ENCODE results near the gene DNER.
"Not testable (repeated sequence)": the region's sequence is repeated elsewhere in the genome, so short reads cannot be mapped to it uniquely, and the experiment has no call there.

The DNER gene

DNA sequence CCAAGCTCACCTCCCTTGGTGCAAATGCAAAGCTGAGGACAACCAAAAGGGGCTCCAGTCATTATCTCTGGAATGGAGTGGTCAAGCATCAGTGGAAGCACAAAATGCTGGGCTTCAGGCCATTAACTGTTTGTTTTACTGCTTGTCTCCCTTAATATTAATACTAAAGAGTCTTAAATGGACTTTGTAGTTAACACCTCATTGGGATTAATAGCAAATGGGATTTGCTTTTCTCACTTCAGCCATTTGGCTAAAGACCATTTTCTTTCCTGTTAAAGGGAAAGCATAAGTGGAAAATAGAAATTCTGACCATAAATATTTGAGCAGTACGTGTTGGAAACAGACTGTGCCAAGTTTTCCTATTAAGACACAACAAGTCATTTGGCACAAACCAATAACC is 154.4 kb downstream of the DNER start:
- no peak for DNase-seq

DNA sequence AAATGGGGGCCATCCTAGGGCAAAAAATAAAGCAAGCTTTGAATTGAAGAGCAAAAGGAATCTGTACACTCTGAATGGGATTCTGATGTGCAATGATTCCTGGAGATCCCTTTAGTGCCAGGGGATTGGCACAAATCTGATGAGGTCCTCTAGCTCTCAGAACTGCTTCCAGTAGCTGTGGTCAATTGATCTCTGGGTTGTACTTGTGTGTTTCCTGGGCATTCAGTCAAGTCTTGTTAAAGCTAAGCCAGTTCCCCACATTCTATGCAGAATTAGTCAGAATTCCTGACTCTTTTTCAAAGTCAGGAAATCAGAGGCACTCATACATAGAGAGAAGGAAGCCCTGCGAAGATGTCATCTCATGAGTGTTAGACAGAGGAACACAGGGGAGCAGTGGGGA is 161.3 kb downstream of the DNER start:
- DNase-seq: no peak

DNA sequence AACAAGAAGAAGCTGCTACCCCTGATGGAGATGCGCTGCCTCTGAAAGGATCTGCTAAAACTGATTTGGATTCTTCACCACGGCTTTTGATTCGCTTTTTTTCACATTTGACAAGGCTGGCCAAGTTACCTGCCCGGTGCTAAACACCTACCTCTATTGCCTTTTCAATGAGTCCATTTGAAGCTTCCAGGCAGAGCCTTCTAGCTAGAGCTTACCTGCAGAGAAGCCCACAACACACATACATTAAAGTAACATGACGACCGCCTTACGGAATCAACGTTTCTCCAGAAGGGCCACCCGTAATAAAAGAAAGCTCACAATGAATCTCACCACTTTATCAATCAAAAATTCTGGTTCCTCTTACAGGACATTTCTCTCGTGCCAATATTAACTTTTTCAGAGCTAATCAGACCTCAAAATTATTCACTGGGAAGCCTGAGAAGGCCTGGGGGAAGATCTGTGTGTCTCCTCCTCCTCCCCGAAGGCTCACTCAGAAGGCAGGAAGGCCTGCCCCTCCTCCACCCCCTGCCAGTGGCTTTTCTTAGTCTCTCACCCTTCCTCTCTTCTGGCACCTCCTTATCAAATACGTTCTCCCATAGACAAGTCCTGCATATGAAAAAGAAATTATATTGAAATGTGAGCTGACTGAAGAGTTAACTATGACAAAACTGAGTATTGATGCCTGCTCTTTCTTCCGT is 171.0 kb downstream of the DNER start:
- DNase-seq: no peak

DNA sequence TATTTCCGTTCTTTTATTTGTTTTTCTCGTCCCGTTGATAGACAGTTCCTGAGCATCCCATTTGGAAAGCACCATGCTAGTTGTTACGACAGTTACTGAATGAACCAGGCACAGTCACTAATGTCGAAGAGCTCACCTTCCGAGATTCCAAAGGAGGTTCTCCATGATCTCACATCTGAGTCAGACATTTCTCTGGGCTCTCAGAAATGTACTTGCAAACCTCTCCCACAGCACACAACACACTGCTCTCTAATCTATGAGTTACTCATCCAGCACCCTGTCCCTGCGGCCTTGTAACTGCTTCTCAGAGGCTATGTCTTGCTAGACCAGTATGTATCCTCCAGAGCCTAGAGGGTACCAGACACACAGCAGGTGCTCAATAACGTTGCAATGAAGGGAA is 174.7 kb downstream of the DNER start:
- no peak for DNase-seq

DNA sequence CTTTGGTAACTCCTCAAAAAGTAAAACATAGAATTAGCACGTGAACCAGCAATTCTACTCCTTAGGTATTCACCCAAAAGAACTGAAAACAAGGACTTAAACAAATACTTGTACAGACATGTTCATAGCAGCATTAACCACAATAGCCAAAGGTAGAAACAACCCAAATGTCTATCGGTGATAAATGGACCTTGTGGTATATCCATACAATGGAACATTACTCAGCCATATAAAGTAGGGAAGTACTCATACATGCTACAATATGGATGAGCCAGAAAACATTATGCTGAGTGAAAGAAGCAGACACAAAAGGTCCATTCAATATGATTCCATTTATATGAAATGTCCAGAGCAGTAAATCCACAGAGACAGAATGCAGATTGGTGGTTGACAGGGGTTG is 182.8 kb downstream of the DNER start:
- no peak for DNase-seq

DNA sequence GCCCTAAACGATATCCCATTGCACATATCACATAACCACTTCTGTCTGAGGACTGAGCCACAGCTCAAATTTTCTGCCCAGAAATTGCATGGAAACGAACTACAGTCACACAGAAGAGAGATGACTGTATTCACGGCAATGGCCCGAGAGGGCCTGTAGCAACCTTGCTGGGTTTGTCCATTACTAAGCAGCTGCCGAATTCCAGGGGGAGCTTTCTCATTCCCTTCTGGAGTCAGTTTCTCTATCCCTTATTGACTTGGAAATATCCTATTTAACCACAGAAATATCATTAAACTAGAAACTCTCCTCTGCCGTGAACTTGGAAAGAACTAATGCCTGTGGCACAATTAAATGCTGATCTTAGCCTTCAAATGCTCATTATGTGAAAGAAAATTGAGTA is 183.9 kb downstream of the DNER start:
- DNase-seq: no peak

DNA sequence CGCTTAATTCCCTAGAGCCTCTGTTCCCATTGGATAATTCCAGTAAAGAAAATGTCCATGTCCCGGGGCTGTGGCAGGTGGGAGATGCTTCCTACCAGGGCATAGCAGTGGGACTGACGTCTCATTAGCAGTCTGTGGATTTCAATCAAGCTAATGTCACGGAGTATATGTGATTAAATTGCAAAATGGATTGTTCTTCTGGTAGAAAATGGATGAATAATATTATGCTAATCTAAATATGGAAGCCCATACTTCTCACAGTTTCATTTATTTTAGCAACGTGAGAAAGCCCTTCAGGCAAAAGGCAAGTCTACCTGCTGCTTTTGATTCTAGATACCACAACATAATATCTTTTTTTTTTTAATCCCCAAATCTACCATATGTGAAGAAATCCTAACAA is 185.5 kb downstream of the DNER start:
- no peak for DNase-seq

DNA sequence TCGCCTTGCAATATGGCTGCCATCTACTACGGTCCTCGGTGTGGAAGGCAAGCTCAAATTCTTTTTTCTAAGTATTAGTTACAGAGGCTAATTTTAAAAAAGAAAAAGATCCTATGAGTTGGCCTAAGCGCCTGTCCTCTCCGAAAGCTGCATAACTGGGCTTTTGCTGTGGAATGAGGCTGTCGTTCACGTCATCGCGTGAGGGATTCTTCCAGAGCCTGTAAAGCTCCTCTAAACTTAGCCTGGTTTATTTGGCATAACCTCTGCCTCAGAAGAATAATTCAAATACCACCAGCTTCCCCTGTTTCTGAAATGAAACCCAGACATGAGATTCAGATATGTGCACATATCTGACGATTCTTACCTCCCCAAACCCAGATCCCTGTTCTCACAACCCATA is 187.4 kb downstream of the DNER start:
- no peak for DNase-seq

DNA sequence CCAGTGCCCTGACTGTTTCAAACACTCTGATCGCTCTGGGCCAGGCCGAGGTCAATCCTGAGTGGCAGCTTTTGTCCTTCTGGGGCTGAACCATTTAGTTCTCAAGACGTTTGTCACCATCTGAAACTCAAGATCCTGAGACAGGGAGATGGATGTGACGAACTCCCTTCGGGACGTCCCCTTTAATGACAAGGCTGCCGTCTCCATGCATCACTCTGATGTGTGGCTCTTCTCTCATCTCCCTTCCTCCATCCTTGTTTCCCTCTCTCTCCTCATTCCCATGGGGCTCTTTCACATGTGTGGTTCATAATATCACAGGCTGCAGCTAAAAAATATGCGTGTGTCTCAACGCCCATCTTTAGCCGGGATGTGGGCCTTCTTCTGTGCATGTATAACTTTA is 189.6 kb downstream of the DNER start:
- no peak for DNase-seq

DNA sequence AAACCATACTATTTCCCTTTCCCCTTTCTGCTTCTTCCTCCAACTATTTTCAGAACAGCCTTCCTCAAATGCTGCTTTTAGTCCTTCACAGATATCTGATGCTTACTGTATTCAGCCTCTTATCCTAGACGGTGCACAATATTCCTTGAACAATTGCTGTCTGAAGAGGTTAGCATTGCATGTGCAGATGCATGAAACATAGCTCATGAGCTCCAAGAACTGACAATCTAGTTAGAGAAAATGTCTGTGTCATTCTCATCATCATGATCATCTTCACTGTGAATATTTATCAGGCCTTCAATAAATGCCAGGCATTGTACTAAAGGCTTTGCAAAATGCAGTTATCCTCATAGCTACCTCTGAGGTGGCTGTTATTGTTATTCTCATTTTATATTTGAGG is 190.7 kb downstream of the DNER start:
- DNase-seq: no peak

DNA sequence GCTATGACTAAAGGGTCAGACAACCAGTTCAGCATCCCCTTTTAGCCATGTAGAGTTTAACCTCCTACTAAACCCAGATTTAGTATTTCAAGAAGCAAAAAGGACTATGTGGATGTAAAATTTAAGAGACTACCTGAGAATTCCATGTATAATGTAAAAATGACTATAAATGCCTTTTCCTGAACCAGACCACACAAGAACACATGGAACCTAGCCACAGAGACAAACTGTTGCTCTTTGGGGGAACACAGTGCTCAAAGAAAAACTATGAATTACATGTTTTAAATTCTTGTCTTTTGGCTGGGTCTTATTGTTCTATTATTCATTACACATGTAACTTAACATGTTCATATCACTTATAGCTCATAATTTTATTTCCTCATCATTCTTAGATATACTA is 192.8 kb downstream of the DNER start:
- no peak for DNase-seq

DNA sequence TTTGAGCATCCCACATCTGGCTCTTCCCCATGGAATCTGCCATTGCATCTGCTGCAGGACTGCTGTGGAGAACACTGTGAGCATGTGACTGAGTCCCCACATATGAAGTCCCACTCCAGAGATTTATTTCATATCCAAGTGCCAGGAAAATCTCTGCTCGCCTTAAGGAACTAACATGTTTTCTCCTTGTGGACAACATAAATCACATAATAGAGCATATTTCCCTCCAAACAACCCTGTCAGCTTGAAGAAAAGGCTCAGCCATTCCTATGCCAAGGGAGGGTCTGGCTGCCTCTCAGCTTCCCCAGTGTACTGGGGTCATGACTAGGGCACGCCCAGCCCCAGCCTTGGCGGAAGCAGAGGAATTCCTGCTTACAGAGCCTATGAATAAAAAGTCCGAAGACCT is 193.7 kb downstream of the DNER start:
- no peak for DNase-seq

DNA sequence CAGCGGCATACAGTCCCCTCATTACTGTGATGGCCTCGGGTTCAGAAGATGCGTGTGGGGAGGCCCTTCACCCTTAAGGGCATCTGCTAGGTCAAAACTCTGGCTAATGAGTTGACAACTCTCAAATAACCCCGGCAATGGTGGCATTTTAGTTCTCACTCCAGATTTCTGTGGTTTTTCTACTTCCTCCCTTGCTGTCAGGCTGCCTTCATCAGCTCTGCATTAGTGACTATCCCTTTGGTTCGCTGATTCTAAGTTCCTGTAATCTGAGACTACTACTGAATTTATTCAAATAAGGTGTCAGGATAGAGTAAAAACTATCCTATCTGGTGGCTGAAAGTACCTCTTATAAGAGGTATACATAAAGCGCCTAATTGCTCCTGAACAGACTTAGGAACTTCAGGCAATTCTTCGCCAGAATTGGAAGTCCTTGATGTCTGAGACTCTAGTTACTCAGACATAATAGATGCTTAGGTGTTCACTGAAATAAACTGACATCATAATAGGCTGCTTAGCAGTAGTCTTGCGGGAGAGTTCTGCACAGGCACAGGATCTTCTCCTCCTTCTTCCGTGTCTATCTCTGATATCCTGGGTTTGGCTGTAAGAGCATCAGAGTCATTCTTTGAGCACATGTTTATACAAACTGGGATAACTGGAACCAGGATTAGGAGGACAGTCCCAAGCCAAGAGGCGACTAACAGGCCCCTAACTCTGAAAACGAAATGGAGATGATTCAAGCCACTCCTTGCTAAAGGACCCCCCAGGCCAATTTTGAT is 194.5 kb downstream of the DNER start:
- DNase-seq: no peak

DNA sequence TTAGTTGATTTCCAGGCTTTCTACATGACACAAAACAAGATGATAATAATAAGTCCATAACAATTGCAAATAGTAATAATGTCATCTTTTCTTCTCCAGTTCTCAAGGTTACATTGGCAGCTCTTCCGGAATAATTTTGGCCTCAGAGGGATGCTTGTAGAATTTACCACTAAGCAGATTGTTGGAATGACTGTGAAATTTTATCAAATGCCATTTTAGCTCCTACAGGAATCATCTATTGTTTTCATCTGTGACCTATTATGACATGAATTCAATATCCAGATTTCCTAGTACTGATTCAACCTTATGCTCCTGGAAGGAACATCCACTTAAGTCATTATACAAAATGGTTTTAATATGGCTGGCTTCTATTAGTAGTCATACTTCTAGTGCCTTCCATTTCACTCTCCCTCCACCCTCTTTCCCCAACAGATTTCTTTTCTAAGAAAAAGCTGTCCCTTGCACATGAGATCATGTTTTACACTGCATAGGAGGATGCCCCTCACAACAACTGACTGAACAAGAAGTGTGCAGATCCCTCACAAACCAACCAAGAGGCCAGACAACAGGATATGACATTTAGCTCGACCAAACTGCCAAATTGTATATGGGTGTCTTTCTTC is 200.0 kb downstream of the DNER start:
- DNase-seq: no peak

DNA sequence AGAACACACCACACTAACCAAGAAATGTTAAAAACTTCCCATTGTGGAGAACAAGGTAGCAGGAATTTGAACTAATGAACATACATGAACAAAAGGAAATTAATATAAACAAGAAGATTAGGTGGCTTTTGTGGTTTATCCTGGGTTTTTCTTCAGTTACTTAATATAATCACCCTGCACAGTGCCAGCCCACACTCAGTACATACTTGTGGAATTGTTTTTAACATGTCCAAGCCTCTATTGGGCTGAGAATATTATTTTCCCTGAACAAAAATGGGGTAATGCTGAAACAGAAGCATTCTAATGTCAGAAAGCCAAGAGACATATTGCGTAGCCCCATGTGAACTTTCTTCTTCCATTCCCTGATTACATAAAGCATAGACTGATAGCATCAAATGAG is 202.8 kb downstream of the DNER start:
- DNase-seq: no peak

DNA sequence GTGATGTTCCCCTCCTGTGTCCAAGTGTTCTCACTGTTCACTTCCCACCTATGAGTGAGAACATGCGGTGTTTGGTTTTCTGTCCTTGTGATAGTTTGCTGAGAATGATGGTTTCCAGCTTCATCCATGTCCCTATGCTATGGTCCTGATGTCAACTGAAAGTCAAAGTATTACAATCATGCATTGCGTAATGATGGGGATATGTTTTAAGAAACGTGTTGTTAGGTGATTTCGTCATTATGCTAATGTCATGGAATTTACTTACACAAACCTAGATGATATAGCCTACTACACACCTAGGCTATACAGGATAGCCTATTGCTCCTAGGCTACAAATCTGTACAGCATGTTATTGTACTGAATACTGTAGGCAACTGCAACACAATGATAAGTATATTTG is 207.7 kb downstream of the DNER start:
- not testable (repeated sequence) for DNase-seq

DNA sequence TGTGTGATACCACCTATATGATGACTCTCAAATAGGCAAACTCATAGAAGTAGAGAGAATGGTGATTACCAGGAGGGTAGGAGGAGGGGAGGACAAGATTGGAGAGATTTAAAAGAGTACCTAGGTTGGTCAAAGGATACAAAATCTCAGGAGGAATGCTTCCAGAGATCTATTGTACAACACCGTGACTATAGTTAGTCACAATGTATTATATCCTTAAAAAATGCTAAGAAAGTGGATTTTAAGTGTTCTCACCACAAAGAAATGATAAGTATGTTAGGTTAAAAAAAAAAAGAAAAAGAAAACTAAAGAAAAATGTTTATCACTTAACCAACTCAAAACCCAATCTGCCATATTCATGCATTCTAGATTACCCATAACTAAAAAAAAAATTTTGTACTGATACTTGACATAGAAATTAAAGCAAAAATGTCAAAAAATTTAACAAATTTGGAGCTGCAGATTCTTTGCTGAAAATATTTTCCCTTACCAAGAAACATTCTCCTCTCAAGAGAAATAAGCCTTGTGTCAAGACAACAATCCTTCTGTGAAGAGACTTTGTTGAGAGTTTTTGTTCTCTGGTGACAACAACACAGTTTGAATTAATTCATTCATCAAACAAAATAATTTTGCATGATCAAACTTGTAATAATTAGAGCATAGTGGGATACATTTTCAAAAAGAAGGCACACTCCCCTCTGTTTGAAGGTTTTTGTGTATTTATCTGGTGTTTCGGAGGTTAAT is 213.1 kb downstream of the DNER start:
- no peak for DNase-seq

DNA sequence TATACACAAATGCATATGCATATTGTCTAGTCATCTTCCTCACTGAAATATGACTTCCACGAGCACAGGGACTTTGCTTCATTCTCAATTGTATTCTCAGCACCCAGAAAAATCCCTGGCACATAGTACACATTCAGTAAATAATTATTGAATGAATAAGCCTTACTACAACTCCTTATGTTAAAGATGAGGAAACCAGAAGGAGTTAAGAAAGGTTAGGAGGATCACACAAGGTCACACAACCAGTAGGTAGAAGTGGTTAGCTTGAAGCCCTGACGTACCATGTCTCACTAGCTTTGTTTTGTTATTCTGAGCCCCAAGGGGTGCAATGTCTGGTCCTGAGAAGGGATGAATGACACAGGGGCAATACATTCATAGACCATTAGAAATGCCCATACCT is 222.3 kb downstream of the DNER start:
- no peak for DNase-seq

DNA sequence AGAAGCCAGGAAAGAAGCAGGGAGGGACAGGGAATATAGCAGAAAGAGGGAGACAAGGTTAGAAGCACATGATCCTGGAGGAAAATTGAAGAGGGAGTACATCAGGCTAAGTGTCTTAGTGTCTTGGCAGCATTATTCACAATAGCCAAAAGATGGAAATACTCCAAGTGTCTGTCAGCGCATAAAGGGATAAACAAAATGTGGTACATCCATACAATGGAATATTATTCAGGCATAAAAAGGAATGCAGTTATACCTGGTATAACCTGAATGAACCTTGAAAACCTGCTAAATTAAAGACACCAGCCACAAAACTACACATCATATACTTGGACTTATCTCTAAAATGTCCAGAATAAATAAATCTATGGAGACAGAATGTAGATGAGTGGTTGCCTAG is 224.2 kb downstream of the DNER start:
- no peak for DNase-seq

DNA sequence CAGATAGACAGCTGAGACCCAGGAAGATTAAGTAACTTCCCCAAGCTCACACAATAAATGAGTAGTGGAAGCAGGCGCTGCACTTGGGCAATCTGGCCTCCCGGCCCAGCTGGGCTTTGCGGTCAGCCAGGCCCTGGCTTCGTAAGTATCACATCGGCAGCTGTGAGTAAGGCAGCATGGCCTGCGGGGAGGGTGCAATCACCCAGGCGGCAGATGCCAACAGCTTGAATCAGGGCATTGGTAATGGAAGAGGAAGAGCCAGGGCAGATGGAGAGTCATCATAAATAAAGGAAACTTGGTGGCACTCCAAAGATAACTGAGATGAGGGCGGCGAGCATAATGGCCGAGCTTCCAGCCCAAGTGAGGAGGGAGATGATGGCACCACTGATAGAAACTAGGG is 225.3 kb downstream of the DNER start:
- DNase-seq: no peak

DNA sequence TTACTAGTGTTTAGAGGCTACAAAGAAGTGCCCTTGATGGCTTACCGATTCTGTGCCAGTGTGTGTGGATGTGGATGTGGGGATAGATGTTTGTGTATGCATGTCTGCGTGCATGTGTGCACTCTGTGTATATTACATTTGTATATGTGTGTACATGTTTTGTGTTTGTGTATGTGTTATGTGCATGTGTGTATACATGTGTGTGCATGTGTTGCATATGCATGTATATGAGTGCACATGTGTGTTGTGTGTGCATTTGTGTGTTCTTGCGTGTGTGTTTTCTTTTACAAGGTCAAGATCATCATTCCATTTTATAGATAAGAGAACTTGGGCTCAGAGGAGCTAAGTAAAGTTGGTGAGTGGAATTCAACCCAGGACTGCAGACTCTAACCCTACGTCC is 226.1 kb downstream of the DNER start:
- DNase-seq: no peak

DNA sequence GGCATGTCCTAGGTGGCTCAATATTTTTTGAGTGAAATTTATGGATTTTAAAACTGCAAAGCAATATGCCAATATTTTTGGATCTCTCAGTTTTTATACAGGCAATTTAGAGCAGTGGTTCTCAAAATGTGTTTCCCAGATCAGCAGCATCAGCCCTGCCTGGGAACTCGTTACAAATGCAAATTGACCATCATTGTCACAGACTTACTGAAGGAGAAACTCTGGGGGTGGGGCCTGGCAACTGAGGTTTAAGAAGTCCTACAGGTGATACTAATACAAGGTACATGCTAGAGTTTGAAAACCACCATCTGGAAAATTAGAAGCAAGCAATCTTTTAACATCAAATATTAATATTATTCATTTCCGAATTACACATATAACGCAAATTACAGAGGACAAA is 227.7 kb downstream of the DNER start:
- DNase-seq: no peak

DNA sequence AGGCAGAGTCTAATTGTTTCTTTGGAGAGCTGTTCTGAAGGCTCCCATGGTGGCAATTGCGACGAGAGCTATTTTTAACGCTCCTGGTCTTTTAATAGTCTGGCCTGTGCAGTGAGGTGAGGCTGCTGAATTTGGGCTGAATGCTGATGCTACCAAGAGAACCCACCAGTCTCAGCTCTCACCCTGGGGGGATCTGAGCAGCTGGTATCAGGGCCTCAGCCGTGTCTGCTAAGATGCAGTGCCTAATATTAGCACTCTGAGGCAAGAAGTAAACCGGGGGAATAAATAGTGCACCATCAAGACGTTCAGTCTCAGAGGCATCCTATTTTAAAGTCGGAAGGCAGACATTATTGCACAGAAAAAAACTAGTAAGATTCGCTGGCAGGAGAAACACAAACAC is 228.5 kb downstream of the DNER start:
- no peak for DNase-seq

DNA sequence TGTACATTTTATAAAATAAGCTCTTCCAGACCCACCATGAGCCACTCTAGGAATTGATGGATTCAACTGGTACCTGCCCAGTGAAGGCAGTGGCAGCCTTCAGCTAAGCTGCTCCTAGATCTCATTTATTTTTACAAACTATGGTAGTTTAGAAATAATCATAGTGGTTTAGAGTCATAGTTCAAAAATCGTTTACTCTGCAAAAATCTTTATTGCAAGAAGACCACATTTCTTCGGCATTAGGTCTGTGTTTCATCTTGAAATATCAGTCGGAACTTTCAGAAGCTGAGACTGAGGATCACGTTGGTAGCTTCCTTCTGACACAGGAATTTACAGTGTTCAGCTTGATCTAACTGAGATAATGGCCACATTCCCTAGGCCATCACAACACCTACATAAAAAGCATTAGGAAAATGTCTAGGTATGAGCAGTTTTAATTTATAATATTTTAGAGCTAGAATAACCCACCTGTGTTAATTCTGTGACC is 237.0 kb downstream of the DNER start:
- no peak for DNase-seq
